Bone marrow (tissue), 2 donors: ENCODE data around the gene DHX16.
"Not testable (repeated sequence)": the region's sequence is repeated elsewhere in the genome, so short reads cannot be mapped to it uniquely, and the experiment has no call there.

Experiments
- DNase-seq, 2 donors: peaks; one replicate each; lab custom pipeline; 2025; lab: John Stamatoyannopoulos, UW

Gene DHX16

DNA sequence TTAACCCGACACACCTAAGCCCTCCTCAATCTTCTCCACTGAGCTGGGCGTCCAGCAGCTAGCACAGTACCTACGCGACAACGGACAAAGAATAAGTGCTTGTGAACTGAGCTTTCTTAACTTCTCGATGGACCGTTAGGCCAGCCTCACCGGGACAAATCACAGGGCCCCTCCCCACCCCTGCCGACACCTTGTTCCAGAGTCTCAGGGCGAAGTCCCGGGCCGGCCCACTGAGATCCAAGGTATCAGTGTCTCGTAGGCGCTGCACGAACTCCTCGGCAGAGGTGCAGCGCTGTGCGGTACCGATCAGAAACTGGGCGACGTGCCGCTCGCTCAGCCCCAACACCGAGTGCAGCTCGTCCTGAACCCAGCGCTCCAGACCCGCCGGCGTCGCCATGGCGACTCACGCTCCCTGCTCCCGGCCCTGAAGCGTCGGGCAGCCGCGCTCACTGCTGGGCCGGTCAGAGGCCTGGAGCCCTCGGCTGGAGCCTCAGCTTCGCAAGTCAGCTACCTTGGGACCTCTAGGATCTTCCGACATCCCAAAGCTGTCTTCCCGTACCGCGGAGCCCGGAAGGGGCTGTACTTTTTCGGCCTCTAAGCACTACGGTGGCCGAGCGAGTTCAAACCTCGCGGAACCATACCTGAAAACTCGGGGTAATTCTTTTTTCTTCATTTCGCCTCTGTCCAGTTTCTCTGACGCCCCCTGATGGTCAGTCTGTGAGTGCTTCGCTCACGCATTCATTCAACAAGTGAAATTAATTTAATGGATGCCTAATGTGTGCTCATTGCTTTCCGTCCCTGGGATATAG is at the start of gene DHX16:
TSS of gene DHX16 (minus strand) at position 562 of the 809 bp plus-strand sequence. CDS start at position 397, 165 bp downstream.
- peak; percentile 69 to 94 for DNase-seq

GRCh38 chr6:30722025-30722279 is 49.1 kb upstream of the DHX16 start:
- peak in 1 of 2 donors; percentile 53 for DNase-seq

DNA sequence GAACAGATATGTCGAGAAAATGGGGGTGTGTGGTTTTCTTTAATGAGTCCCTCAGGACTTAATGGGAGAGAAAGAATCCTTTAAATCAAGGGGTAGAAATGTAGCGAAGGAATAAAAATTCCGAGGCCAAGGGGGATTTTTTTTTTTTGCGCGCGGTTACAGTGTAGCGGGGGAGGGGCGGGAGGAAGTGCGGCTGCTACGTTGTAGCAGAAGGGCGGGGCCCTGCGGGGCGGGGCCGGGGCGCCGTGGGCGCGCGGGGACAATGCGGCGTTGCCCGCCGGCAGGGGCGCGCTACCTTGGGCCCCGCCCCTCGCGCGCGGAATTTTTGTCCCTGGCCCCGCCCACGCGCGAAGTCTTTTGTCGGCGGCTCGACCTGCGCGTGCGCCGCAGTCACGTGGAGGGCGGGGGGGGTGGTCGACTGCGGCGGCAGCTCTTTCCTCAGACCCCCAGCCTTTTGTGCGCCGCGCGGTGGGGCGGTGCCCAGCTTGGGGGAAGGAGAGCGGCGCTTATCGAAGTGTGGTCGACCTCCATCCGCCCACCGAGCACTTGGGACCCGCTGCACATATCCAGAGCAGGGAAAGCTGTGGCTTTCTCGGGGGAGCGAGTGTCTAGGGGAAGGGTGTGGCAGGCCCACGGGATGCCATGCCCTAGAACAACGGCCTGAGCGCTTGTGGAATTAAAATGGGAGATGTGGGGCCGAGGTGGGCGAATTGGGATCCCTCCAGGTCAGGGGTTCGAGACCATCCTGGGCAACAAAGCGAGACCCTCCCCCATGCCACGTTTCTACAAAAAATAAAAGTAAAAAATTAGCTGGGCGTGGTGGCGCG is 48.6 kb upstream of the DHX16 start:
- DNase-seq = peak; percentile 68 to 77

DNA sequence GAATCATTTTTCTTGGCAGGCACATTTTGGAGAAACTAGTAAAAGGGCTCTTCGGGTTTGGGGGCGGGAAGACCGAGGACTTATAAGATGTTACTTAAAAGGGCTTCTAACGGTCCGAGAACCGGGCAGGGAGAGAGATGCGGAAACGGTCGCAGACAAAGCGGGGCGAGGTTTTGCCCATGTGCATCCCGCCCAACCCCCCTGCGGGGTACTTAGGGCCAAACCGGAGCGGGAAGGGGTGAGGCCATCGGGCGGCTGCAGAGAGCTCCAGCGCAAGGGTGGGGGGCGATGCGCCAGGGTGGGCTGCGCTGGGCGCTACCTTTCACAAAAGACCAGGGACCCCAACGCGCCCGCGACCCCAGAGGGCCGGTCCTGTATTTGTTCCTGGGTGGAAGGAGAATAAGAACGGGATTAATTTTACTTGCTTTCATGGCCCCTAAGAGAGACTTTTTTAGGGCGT is 48.0 kb upstream of the DHX16 start:
- DNase-seq = peak in 1 of 2 donors; percentile 38

DNA sequence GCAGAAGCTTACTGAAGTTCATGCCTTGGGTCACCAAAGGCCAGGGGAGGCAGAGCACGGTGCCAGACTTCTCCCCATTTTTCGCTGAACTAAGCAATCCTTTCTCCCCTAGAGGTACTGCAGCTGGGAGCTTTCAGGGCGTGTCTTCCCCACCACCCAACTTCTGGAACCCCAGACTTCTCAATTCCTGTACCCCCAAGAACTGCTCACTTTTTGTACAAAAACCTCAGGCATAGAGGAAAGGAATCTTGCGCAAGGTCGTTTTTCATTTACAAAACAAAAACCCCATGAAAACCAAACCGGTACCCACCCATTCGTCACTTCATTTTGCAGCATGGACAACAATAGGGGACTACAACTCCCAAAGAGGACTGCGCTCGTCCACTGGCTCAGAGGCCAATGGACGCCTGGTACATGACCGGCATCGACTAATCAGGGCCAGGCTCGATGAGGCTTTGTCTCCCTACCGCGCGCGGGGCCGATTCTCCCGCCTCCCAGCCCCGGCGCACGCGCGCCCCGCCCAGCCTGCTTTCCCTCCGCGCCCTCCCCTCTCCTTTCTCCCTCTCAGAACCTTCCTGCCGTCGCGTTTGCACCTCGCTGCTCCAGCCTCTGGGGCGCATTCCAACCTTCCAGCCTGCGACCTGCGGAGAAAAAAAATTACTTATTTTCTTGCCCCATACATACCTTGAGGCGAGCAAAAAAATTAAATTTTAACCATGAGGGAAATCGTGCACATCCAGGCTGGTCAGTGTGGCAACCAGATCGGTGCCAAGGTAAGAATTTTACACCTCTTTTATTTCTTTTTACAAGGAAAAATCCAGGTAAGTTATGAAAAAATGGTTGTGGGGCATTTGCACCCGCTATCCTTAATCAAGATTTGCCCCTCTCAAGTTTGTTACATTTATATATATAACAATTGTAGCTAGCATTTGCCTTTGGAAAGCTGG is 47.3 kb upstream of the DHX16 start, which contains the start of gene TUBB:
TSS of gene TUBB (plus strand) at position 562 of the 947 bp plus-strand sequence. CDS start at position 717, 155 bp downstream.
- DNase-seq = peak; percentile 73 to 92

GRCh38 chr6:30719356-30719755 is 46.5 kb upstream of the DHX16 start:
- no peak for DNase-seq

DNA sequence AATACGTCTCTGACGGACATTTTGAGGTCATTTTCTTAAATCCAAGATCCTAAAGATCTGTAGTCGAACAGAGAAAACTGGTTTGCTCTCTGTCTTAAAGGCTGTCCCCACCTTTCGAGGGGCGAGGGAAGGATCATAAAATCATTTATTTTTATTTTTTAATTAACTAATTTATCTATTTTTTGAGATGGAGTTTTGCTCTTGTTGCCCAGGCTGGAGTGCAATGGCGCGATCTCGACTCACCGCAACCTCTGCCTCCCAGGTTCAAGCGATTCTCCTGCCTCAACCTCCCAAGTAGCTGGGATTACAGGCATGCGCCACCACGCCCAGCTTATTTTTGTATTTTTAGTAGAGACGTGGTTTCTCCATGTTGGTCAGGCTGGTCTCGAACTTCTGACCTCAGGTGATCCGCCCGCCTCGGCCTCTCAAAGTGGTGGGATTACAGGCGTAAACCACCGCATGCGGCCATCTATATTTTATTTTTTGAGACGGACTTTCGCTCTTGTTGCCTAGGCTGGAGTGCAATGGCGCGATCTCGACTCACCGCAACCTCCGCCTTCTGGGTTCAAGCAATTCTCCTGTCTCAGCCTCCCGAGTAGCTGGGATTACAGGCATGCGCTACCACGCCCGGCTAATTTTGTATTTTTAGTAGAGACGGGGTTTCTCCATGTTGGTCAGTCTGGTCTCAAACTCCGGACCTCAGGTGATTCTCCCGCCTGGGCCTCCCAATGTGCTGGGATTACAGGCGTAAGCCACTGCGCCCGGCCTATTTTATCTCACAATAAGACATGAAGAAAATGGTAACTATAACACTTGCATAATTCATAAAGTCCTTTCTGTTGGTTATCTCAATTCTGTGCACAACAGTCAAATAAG is 45.3 kb upstream of the DHX16 start:
- not testable (repeated sequence) for DNase-seq

DNA sequence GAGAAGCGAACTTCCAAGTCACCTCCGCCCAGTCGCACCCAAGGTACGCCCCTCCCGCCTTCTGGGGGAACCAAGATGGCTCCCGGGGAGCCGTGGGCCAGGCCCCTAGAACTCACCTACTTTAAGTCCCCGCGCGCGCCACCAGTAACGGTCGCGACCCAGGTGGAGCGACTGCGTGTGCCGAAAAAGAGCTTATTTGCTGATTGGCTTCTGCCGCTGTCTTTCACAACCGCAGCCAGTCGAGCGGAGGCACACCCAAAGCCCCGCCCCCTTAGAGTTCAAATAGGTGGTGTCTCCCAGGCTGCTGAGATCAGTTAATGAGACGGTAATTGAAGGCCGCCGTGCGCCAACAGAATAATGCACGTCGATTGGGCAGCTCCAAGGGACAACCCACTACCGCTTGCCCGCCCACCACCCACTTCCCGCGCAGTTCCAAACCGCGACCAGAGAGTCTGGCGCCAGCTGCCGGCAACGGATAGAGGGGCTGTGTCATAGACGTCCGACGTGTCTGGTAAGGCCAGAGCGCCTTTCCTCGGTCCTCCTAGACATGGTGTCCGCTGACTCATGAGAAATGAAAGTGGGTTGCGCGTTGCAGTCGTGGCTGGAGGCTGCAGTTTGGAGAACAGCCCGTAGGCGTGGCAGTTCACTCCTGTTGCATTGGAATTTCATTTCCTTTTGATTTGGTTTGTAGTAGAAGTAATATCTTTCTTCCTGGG is 44.5 kb upstream of the DHX16 start, which contains the start of gene MDC1:
TSS of gene MDC1 (minus strand) at position 153 of the 716 bp plus-strand sequence. CDS start 2,106 bp downstream, outside the sequence.
- peak; percentile 85 to 100 for DNase-seq

- no peak for DNase-seq
Measured at GRCh38 chr6:30716879-30717128, 44.0 kb upstream of the DHX16 start.

- no peak for DNase-seq
Measured at GRCh38 chr6:30714263-30714662, 41.5 kb upstream of the DHX16 start.

DNA sequence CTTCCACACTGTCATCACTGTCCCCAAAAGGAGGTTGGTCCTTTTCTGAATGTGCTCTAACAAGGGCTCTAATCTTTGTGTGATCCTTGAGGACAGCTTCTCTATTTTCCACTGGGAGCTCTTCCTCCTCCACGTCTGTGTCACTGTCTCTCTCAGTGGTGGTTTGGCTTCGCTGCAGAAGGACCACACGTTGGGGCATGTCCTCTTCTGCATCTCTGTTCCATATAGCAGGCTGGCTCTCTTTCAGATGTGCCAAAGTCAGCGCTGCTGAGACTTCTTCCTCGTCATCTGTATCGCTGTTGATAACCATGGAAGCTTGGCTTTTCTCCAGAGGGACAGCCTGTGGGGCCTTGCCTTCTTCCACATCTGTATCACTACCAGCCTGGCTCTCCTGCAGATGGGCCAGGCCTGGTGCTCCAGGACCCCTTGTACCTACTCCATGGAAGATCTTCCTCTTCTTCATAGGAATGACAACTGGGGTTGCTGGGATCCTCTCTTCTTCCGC is 39.7 kb upstream of the DHX16 start:
- no peak for DNase-seq

DNA sequence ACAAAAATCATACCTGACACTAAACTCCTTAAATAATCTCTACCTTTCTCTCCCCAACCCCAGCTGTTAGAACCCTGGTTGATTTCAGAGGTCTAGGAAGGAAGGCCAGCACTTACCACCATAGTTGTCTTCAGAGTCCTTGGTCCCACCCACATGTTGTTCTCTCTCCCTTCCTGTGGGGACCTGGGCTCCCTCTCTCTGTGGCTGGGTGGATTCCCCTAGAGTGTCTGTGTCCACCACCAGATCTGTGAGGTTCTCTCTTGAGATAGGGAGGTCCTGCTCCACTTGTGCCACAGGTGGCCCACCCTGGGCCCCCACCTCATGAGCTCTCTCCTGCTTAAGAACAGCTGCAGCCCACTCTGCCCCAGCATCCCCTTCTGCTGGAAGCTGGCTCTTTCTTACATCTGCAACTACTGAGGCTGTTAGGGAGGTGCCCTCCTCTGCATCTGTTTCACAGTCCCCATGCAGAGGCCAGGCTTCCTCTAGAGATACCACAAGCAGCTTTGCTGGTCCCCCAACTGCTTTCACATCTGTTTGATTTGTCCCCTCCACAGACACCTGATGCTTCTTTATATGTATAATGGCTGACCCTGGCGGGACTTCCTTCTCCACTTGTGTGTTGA is 39.1 kb upstream of the DHX16 start:
- DNase-seq = peak in 1 of 2 donors; percentile 25

- no peak for DNase-seq
Measured at GRCh38 chr6:30709101-30709868, 36.5 kb upstream of the DHX16 start.

- no peak for DNase-seq
Measured at GRCh38 chr6:30707281-30707850, 34.6 kb upstream of the DHX16 start.

GRCh38 chr6:30705620-30706019 is 32.8 kb upstream of the DHX16 start:
- no peak for DNase-seq

DNA sequence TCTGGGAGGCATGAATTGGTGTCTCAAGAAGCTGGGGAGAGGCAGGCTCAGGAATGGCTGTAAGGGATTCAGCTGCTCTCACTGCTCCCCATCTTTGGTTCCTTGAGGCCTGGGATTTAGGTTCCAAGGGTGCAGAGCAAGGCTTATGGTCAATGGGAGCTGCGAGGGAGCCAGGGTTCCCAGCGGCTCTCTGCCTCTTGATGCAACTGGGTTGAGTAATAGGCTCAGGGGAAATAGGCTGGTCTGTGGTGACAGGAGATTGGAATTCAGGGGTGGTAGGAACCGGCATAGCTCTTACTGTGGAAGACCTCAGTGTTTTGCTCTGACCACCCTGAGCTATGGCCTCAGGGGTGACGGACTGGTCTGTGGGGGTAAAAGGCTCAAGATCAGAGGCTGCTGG is 31.0 kb upstream of the DHX16 start:
- no peak for DNase-seq

- no peak for DNase-seq
Measured at GRCh38 chr6:30703011-30703410, 30.2 kb upstream of the DHX16 start.

GRCh38 chr6:30700340-30700739 is 27.5 kb upstream of the DHX16 start:
- no peak for DNase-seq

- no peak for DNase-seq
Measured at GRCh38 chr6:30696432-30696831, 23.6 kb upstream of the DHX16 start.
